A549 (cell line): ENCODE measurements around the gene CDH19. TPM values are rescaled to one million over a fixed set of nuclear protein-coding genes. Genes with fewer than 3 reads are reported as not detected.

Experiments
- ATAC-seq, 2 experiments: fragments of 200-7000 bp in 1 of 2; fragments of >200 bp in 1 of 2; cut with Nextera tagmentation in 1 of 2; cut with Tn5 transposase in 1 of 2; 3 replicates each; pipeline versions ENCODE4 v1.8.0 to v1.9.1; 2018 to 2020; ENCODE audit warnings: mild to moderate bottlenecking in 1 of 2, moderate library complexity in 1 of 2
- CTCF ChIA-PET: fragments of 300-600 bp; sonication (Branson Sonifier 250); formaldehyde crosslinking; extraction: SDS; loops from one replicate; lab custom pipeline; 2021; ENCODE audit warnings: antibody characterized with exemption, inconsistent platforms; lab: Yijun Ruan, JAX
- POLR2A ChIA-PET: fragments of 350-600 bp; formaldehyde crosslinking; extraction: SDS; loops from one replicate; lab custom pipeline; 2021; ENCODE audit warnings: antibody characterized with exemption, inconsistent platforms; lab: Yijun Ruan, JAX
- DNase-seq, 2 experiments: peaks; one replicate each; pipeline versions ENCODE4 v3.0.0 to v3.0.0-alpha.2; 2011 to 2016; ENCODE audit warnings: low read depth in 1 of 2, low spot score in 1 of 2
- FAIRE-seq: peaks from 2 replicates; lab custom pipeline; 2011; peaks lifted over from hg19 to GRCh38; lab: Jason Lieb, UNC
- H3K27ac ChIP-seq, 2 experiments: fragments of >200 bp; sonication (Bioruptor Twin); formaldehyde crosslinking; 3 replicates each; pipeline ENCODE4 v1.5.1; 2016 to 2017
- H3K4me1 ChIP-seq: fragments of >200 bp; sonication (Bioruptor Twin); formaldehyde crosslinking; 3 replicates; pipeline ENCODE4 v1.6.1; 2016
- H3K4me2 ChIP-seq: fragments of >200 bp; sonication (Bioruptor Twin); formaldehyde crosslinking; 3 replicates; pipeline ENCODE4 v1.6.1; 2016
- H3K4me3 ChIP-seq: fragments of >200 bp; sonication (Bioruptor Twin); formaldehyde crosslinking; 3 replicates; pipeline ENCODE4 v1.5.1; 2016
- H3K9me3 ChIP-seq: fragments of >200 bp; sonication (Bioruptor Twin); formaldehyde crosslinking; 3 replicates; pipeline ENCODE4 v1.6.1; 2016
- CBX2 ChIP-seq: fragments of 200-600 bp; sonication (generic); IDR thresholded peaks from 2 replicates; pipeline ENCODE4 v1.6.1; 2016; ENCODE audit warnings: low read depth, mild to moderate bottlenecking, borderline replicate concordance
- CHD2 ChIP-seq: fragments of 150-350 bp; IDR thresholded peaks from 2 replicates; pipeline ENCODE4 v1.6.1; 2014; ENCODE audit warnings: low read length; ENCODE audit not compliant: partially characterized antibody
- EP300 ChIP-seq, 2 experiments: fragments of >200 bp; sonication (Bioruptor Twin); formaldehyde crosslinking; IDR thresholded peaks; 2 replicates in 1 of 2; 3 replicates in 1 of 2; pipeline ENCODE4 v1.6.1; 2016 to 2017
- ESRRA ChIP-seq: fragments of 150-350 bp; IDR thresholded peaks from 2 replicates; pipeline ENCODE4 v1.6.1; 2014; ENCODE audit warnings: mild to moderate bottlenecking, low read length, borderline replicate concordance
- HDAC2 ChIP-seq: fragments of 200-600 bp; sonication (generic); IDR thresholded peaks from 2 replicates; pipeline ENCODE4 v1.6.1; 2016
- HOXA7 ChIP-seq: fragments of 250-450 bp; sonication (Bioruptor Pico); IDR thresholded peaks from 2 replicates; pipeline ENCODE4 v1.5.0; 2020; ENCODE audit warnings: mild to moderate bottlenecking, moderate library complexity
- JUN ChIP-seq, 2 experiments: fragments of >200 bp; sonication (Bioruptor Twin); formaldehyde crosslinking; IDR thresholded peaks; 2 replicates in 1 of 2; 3 replicates in 1 of 2; pipeline ENCODE4 v1.6.1; 2016 to 2017
- KDM5A ChIP-seq: fragments of 200-600 bp; sonication (generic); IDR thresholded peaks from 2 replicates; pipeline ENCODE4 v1.6.1; 2016; ENCODE audit warnings: antibody characterized with exemption, mild to moderate bottlenecking
- MAZ ChIP-seq: fragments of 150-350 bp; IDR thresholded peaks from 2 replicates; pipeline ENCODE4 v1.6.1; 2014; ENCODE audit warnings: antibody characterized with exemption, low read depth, low read length, borderline replicate concordance
- MYC ChIP-seq: IDR thresholded peaks from 2 replicates; pipeline ENCODE4 v1.6.1; 2012; ENCODE audit warnings: mild to moderate bottlenecking, inconsistent platforms, low read length, improper control_type of control experiment, borderline replicate concordance
- NFE2L2 ChIP-seq: fragments of 150-350 bp; conservative IDR thresholded peaks from 2 replicates; pipeline ENCODE4 v1.6.1; 2014; ENCODE audit warnings: low read length
- RNF2 ChIP-seq: fragments of 200-600 bp; sonication (generic); IDR thresholded peaks from 2 replicates; pipeline ENCODE4 v1.6.1; 2016; ENCODE audit warnings: low read depth, mild to moderate bottlenecking, antibody characterized with exemption, moderate library complexity, borderline replicate concordance
- SMC3 ChIP-seq: fragments of >200 bp; sonication (Bioruptor Twin); formaldehyde crosslinking; IDR thresholded peaks from 3 replicates; pipeline ENCODE4 v1.6.1; 2018; ENCODE audit warnings: inconsistent platforms
- SREBF2 ChIP-seq: fragments of 450-650 bp; IDR thresholded peaks from 2 replicates; pipeline ENCODE4 v1.6.1; 2014; ENCODE audit warnings: mild to moderate bottlenecking, moderate library complexity
- ZFP36 ChIP-seq: fragments of 450-650 bp; IDR thresholded peaks from 2 replicates; pipeline ENCODE4 v1.6.1; 2014; ENCODE audit warnings: borderline replicate concordance; ENCODE audit not compliant: partially characterized antibody
- ZNF302 ChIP-seq: fragments of 250-450 bp; sonication (Bioruptor Pico); IDR thresholded peaks from 2 replicates; pipeline ENCODE4 v1.9.0; 2021; ENCODE audit warnings: inconsistent platforms, mild to moderate bottlenecking, moderate library complexity
- ZSCAN20 ChIP-seq: fragments of 250-450 bp; sonication (Bioruptor Pico); IDR thresholded peaks from 2 replicates; pipeline ENCODE4 v1.8.0; 2022; ENCODE audit warnings: mild to moderate bottlenecking, moderate library complexity
- WGBS: methylation state at CpG from one replicate; pipeline ENCODE4 v1.1.6; 2017; ENCODE audit errors: missing lambda C conversion rate; 5-methylcytosine and 5-hydroxymethylcytosine counted together
- polyA plus RNA-seq, 4 experiments: library from polyadenylated mRNA; depleted of rRNA in 3 of 4; stranded (reverse); fragments of >200 nt; fragmentation: RNase III in 1 of 4; extraction: RNeasy Plus Mini Kit Qiagen cat#74134 plus additional on column Dnase treatment in 1 of 4; gene quantifications; 2 replicates in 3 of 4; 3 replicates in 1 of 4; pipeline ENCODE4 v1.2.3, GENCODE V29; 2011 to 2017
- TF ChIP-seq, protein P1 (sequence below): fragments of 200-600 bp; sonication (generic); IDR thresholded peaks from 2 replicates; pipeline ENCODE4 v1.6.1; 2016; ENCODE audit warnings: antibody characterized with exemption, mild to moderate bottlenecking, moderate library complexity
- TF ChIP-seq, protein P2 (sequence below): fragments of 250-450 bp; sonication (Bioruptor Pico); IDR thresholded peaks from 2 replicates; pipeline ENCODE4 v1.5.0; 2020; ENCODE audit warnings: low read depth, mild to moderate bottlenecking, moderate library complexity
- TF ChIP-seq, protein P3 (sequence below): fragments of >200 bp; sonication (Bioruptor Twin); formaldehyde crosslinking; IDR thresholded peaks from 2 replicates; pipeline ENCODE4 v1.6.1; 2016
- TF ChIP-seq, protein P4 (sequence below): IDR thresholded peaks from 2 replicates; pipeline ENCODE4 v1.6.1; 2012; ENCODE audit warnings: low read depth, borderline replicate concordance
- TF ChIP-seq, protein P5 (sequence below): fragments of 250-450 bp; sonication (Bioruptor Pico); IDR thresholded peaks from 2 replicates; pipeline ENCODE4 v1.5.0; 2021; ENCODE audit warnings: mild to moderate bottlenecking, moderate library complexity, borderline replicate concordance

The CDH19 gene
- polyA plus RNA-seq, 2 of the 4 experiments (the other 2 are of a cell fraction): 1.4 to 1.5 TPM

DNA sequence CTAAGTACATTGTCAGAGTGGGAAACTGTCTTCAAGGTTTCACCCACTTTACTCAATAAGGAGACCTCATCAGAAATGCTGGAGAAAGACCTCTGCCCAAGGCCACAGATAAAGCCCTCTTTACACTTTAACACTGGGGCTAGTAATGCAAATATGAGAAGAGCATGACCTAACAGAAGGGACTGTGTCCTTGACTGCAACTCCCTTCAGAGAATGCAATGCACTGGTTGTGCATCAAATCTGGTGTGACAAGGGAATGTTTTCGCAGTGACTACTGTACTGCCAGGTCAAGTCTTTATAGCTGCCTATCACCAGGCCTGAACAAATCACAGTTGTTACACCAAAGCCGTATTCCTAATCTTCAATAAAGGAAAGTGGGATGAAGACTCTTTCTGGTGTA lies 28.6 kb downstream of the CDH19 start:
- H3K9me3 ChIP-seq: no peaks in the 10 kb centered on the region
- FAIRE-seq (no peak), DNase-seq (no peak), ATAC-seq (no peak)
- ChIA-PET CTCF (no interaction called here), POLR2A (no interaction called here)
- no peak overlapping the region for H3K27ac ChIP-seq
- H3K4me2 ChIP-seq: no peak overlapping the region
- TF ChIP-seq HDAC2 (no peak), SMC3 (no peak), ZFP36 (no peak), RNF2 (no peak), KDM5A (no peak), CBX2 (no peak), MAZ (no peak), ZSCAN20 (CRISPR knock-in tag) (no peak), EP300 (IDR thresholded peaks at IDR 0.05) (no peak), NFE2L2 (no peak)
- TF ChIP-seq, protein P1, sequence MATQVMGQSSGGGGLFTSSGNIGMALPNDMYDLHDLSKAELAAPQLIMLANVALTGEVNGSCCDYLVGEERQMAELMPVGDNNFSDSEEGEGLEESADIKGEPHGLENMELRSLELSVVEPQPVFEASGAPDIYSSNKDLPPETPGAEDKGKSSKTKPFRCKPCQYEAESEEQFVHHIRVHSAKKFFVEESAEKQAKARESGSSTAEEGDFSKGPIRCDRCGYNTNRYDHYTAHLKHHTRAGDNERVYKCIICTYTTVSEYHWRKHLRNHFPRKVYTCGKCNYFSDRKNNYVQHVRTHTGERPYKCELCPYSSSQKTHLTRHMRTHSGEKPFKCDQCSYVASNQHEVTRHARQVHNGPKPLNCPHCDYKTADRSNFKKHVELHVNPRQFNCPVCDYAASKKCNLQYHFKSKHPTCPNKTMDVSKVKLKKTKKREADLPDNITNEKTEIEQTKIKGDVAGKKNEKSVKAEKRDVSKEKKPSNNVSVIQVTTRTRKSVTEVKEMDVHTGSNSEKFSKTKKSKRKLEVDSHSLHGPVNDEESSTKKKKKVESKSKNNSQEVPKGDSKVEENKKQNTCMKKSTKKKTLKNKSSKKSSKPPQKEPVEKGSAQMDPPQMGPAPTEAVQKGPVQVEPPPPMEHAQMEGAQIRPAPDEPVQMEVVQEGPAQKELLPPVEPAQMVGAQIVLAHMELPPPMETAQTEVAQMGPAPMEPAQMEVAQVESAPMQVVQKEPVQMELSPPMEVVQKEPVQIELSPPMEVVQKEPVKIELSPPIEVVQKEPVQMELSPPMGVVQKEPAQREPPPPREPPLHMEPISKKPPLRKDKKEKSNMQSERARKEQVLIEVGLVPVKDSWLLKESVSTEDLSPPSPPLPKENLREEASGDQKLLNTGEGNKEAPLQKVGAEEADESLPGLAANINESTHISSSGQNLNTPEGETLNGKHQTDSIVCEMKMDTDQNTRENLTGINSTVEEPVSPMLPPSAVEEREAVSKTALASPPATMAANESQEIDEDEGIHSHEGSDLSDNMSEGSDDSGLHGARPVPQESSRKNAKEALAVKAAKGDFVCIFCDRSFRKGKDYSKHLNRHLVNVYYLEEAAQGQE: no peak
- TF ChIP-seq, protein P2, sequence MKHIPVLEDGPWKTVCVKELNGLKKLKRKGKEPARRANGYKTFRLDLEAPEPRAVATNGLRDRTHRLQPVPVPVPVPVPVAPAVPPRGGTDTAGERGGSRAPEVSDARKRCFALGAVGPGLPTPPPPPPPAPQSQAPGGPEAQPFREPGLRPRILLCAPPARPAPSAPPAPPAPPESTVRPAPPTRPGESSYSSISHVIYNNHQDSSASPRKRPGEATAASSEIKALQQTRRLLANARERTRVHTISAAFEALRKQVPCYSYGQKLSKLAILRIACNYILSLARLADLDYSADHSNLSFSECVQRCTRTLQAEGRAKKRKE (CRISPR knock-in tag): no peak
- TF ChIP-seq, protein P3, sequence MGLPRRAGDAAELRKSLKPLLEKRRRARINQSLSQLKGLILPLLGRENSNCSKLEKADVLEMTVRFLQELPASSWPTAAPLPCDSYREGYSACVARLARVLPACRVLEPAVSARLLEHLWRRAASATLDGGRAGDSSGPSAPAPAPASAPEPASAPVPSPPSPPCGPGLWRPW: no peak
- WGBS: 77% methylated on average over 2 of the region's 2 CpGs
- H3K4me1 ChIP-seq: no peaks in the 10 kb centered on the region
- H3K4me3 ChIP-seq: no peak overlapping the region

DNA sequence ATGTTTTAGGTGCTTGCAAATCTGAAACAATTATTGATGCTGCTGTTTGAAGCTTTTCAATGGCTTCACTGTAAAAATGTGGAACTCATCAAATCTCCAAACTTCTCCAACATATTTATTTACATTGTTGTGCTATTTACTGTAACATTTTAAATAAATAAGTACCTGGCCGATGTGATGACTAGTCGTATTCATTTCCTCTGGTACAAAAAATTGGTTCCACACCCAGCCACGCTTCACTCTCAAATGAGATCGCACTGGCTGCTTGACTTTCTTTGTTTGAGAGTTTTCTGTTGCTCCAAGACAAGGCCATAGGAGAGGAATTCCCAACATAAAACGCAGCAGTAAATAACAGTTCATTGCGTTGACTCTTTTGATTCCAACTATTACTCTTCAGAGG lies 32.0 kb downstream of the CDH19 start:
- H3K9me3 ChIP-seq: no peaks in the 10 kb centered on the region
- TF ChIP-seq ESRRA (no peak), CBX2 (no peak), SMC3 (no peak), HOXA7 (no peak), CHD2 (no peak), NFE2L2 (no peak), ZNF302 (CRISPR knock-in tag) (no peak), SREBF2 (no peak), MYC (no peak), JUN (IDR thresholded peaks at IDR 0.05) (no peak)
- TF ChIP-seq, protein P4, sequence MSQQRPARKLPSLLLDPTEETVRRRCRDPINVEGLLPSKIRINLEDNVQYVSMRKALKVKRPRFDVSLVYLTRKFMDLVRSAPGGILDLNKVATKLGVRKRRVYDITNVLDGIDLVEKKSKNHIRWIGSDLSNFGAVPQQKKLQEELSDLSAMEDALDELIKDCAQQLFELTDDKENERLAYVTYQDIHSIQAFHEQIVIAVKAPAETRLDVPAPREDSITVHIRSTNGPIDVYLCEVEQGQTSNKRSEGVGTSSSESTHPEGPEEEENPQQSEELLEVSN: no peak
- TF ChIP-seq, protein P5, sequence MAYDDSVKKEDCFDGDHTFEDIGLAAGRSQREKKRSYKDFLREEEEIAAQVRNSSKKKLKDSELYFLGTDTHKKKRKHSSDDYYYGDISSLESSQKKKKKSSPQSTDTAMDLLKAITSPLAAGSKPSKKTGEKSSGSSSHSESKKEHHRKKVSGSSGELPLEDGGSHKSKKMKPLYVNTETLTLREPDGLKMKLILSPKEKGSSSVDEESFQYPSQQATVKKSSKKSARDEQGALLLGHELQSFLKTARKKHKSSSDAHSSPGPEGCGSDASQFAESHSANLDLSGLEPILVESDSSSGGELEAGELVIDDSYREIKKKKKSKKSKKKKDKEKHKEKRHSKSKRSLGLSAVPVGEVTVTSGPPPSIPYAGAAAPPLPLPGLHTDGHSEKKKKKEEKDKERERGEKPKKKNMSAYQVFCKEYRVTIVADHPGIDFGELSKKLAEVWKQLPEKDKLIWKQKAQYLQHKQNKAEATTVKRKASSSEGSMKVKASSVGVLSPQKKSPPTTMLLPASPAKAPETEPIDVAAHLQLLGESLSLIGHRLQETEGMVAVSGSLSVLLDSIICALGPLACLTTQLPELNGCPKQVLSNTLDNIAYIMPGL (CRISPR knock-in tag): no peak
- no peak for FAIRE-seq
- CTCF ChIA-PET: no interaction called here
- no peak overlapping the region for H3K4me2 ChIP-seq
- H3K27ac ChIP-seq: no peak overlapping the region
- WGBS: 46% methylated on average over 6 of the region's 6 CpGs
- no peak overlapping the region for H3K4me3 ChIP-seq
- no peak for ATAC-seq
- POLR2A ChIA-PET: no interaction called here
- no peaks in the 10 kb centered on the region for H3K4me1 ChIP-seq
- DNase-seq: no peak
